ENCODE measurements around the gene PLXNA4.
A peak's percentile ranks its signal among the peaks of the same experiment; 100 is the strongest.

The PLXNA4 gene

GRCh38 chr7:132261327-132262159, 314.7 kb downstream of the PLXNA4 start:
- no peak for DNase-seq

GRCh38 chr7:132258231-132258630, 318.0 kb downstream of the PLXNA4 start:
- no peak for DNase-seq

- DNase-seq: peak; percentile 51
These were observed 319.0 kb downstream of the PLXNA4 start for GRCh38 chr7:132257253-132257652.

GRCh38 chr7:132256721-132257212, 319.5 kb downstream of the PLXNA4 start:
- no peak for DNase-seq

GRCh38 chr7:132255898-132256297, 320.4 kb downstream of the PLXNA4 start:
- DNase-seq: no peak

- no peak for DNase-seq
These were observed 321.0 kb downstream of the PLXNA4 start for GRCh38 chr7:132255115-132255797.

- DNase-seq: no peak
These were observed 321.8 kb downstream of the PLXNA4 start for GRCh38 chr7:132254455-132254854.

GRCh38 chr7:132252793-132253100, 323.5 kb downstream of the PLXNA4 start:
- DNase-seq: no peak

GRCh38 chr7:132251327-132251659, 325.0 kb downstream of the PLXNA4 start:
- DNase-seq: no peak

GRCh38 chr7:132250480-132251326, 325.6 kb downstream of the PLXNA4 start:
- no peak for DNase-seq

- DNase-seq: peak; percentile 45
These were observed 326.9 kb downstream of the PLXNA4 start for GRCh38 chr7:132249256-132249971.

- DNase-seq: no peak
These were observed 327.4 kb downstream of the PLXNA4 start for GRCh38 chr7:132248841-132249240.

- no peak for DNase-seq
These were observed 328.2 kb downstream of the PLXNA4 start for GRCh38 chr7:132247995-132248618.

- DNase-seq: no peak
These were observed 329.7 kb downstream of the PLXNA4 start for GRCh38 chr7:132246591-132246990.

- no peak for DNase-seq
These were observed 330.7 kb downstream of the PLXNA4 start for GRCh38 chr7:132245539-132245938.

- DNase-seq: peak; percentile 83
These were observed 331.3 kb downstream of the PLXNA4 start for GRCh38 chr7:132244903-132245480.

GRCh38 chr7:132243463-132243862, 332.8 kb downstream of the PLXNA4 start:
- peak; percentile 93 for DNase-seq

GRCh38 chr7:132243051-132243450, 333.2 kb downstream of the PLXNA4 start:
- DNase-seq: no peak

- DNase-seq: no peak
These were observed 334.0 kb downstream of the PLXNA4 start for GRCh38 chr7:132242192-132242812.

- no peak for DNase-seq
These were observed 335.3 kb downstream of the PLXNA4 start for GRCh38 chr7:132240821-132241422.

- DNase-seq: no peak
These were observed 336.0 kb downstream of the PLXNA4 start for GRCh38 chr7:132240262-132240661.
